Measurements from ENCODE around the gene PLIN1. TPM values are rescaled to one million over a fixed set of nuclear protein-coding genes. Genes with fewer than 3 reads are reported as not detected.

PLIN1 gene
- total RNA-seq, 4 donors from 2014 or later = 5.9 to 30.9 (median 15.0) TPM

DNA sequence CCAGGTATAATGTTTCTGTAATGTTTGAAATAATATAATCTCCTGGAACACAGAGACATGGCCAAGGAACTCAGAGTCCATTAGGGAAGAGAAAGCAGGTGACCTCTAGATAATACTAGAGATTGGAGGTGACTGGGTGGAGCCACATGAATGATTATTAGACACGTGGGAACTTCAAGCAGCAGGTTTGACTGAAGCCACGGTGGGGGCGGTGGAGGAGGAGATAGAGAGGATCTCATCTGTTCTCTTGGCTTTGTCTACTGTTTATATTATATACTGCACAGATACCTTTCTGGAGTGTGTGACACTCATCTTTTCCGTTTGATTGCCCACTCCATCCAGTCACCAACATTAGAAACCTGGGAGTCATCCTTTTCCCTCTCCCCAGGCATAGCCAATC is 57.6 kb downstream of the PLIN1 start:
- no peak overlapping the region for H3K4me3 ChIP-seq (ENCODE audit: low read depth, poor library complexity, severe bottlenecking)
- WGBS, 2 donors = 63 to 76% methylated on average over 4 of the region's 4 CpGs
- intact Hi-C loops (cut with DNase I; ENCODE audit: low total_unique reads) = no loop called here
- TF ChIP-seq CTCF (IDR thresholded peaks at IDR 0.05) (no peak), POLR2A (IDR thresholded peaks at IDR 0.05) (no peak)
- DNase-seq (ENCODE audit: low spot score in 2 of 2) = no peak

DNA sequence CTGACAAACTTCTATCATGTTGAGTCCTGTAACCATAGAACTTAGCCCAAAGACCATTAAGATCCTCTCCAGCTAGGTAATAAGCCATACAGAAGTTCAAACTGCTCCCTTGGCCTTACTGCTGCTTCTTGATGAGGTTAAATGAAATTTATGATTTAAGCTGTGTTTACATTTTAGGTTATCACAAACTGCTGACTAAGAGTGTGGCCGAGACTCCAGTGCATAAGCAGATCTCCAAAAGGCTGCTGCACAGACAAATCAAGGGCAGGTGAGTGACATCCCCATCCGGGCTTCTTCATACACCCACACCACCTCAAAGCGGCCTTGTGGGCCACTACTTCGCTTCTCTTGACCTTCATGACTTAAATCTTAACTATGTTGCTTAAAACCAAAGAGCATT is 62.9 kb downstream of the PLIN1 start:
- WGBS, 2 donors = 96 to 97% methylated on average over 4 of the region's 4 CpGs
- no peak for TF ChIP-seq POLR2A (IDR thresholded peaks at IDR 0.05)
- intact Hi-C loops (cut with DNase I; ENCODE audit: low total_unique reads) = no loop called here
- no peak for DNase-seq (ENCODE audit: low spot score in 2 of 2)
- H3K4me3 ChIP-seq (ENCODE audit: low read depth, poor library complexity, severe bottlenecking) = no peak overlapping the region

- H3K4me3 ChIP-seq (ENCODE audit: low read depth, poor library complexity, severe bottlenecking) = no peak overlapping the region
- intact Hi-C loops (cut with DNase I; ENCODE audit: low total_unique reads) = no loop called here
- 92 to 100% methylated on average over 1 of the region's 1 CpG for WGBS, 2 donors
- no peak for TF ChIP-seq POLR2A (IDR thresholded peaks at IDR 0.05)
- no peak for TF ChIP-seq CTCF (IDR thresholded peaks at IDR 0.05)
- DNase-seq (ENCODE audit: low spot score in 2 of 2) = no peak
These were observed 64.0 kb downstream of the PLIN1 start for GRCh38 chr15:89615135-89615534.

Other genes with a start within 250 kb of the PLIN1 start
- gene RHCG, start 182.8 kb downstream of the PLIN1 start, total RNA-seq = 10 to 100 TPM in 3 of 4 donors, 1 to 10 TPM in 1; 1.3 to 29.0 (median 23.7) TPM
- gene TICRR, start 103.9 kb downstream of the PLIN1 start, total RNA-seq = 1 to 10 TPM in 1 of 4 donors, under 1 TPM in 3; 0.21 to 1.2 (median 0.55) TPM
- 1 to 10 TPM; 1.3 to 3.7 (median 1.9) TPM for gene KIF7, start 23.9 kb downstream of the PLIN1 start, total RNA-seq
- 10 to 100 TPM in 1 of 4 donors, 1 to 10 TPM in 3; 6.7 to 12.2 (median 8.8) TPM for gene PEX11A, start 11.4 kb upstream of the PLIN1 start, total RNA-seq
- gene WDR93, start 11.4 kb upstream of the PLIN1 start, total RNA-seq = under 1 TPM in 2 of 4 donors, not detected in 2; 0.12 to 0.26 TPM
- 1 to 10 TPM in 3 of 4 donors, under 1 TPM in 1; 0.61 to 1.7 (median 1.3) TPM for gene MESP1, start 71.9 kb upstream of the PLIN1 start, total RNA-seq
- 1 to 10 TPM in 1 of 4 donors, under 1 TPM in 1, not detected in 2; 0.45 to 1.1 TPM for gene MESP2, start 97.0 kb upstream of the PLIN1 start, total RNA-seq
- gene ANPEP, start 135.5 kb upstream of the PLIN1 start, total RNA-seq = 10 to 100 TPM; 14.9 to 67.3 (median 21.6) TPM
- 10 to 100 TPM; 20.8 to 36.0 (median 23.8) TPM for gene AP3S2, start 214.6 kb upstream of the PLIN1 start, total RNA-seq
- 10 to 100 TPM in 3 of 4 donors, 1 to 10 TPM in 1; 8.5 to 21.5 (median 14.4) TPM for gene ARPIN, start 233.6 kb upstream of the PLIN1 start, total RNA-seq

All from lower leg skin (tissue), 4 donors.